ENCODE results near the gene UVRAG.
"Not testable (repeated sequence)": the region's sequence is repeated elsewhere in the genome, so short reads cannot be mapped to it uniquely, and the experiment has no call there.

Gene UVRAG

DNA sequence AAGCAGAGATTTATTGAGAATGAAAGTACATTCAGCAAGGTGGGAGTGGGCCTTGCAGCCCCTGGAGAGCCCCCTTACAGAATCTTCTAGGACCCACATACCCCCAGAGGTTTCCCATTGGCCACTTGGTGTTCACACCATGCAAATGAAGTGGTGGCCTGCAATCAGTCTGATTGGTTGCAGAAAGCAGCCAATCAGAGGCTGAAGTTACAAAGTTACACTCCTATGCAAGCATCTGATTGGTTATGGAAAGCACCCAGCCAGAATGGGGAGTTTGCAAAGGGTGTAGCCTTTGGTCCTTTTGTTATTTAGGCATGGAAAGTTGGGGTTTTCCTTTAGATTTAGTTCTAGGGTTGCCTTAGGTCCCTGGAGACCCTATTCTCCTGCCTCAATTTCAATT is 34.9 kb downstream of the UVRAG start:
- DNase-seq, result no peak

DNA sequence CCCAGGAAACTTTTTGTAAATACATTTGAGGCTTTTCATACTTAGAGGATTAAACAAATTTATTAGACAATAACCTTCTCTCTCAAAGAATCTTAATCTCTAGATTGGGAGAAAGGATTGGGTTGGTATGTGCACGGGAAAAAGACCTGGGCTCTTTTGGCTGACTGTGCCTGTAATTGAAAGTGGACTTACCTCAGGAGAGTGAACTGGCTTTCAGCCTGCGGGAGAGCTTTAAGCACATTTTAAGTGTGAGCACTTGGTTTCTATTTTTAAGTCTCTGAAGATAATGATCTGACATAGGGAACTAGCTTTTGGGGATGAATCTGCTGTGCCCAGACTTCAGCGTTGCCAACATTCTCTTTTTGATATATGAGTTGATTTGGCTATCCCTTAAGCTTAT is 35.8 kb downstream of the UVRAG start:
- DNase-seq, result no peak

DNA sequence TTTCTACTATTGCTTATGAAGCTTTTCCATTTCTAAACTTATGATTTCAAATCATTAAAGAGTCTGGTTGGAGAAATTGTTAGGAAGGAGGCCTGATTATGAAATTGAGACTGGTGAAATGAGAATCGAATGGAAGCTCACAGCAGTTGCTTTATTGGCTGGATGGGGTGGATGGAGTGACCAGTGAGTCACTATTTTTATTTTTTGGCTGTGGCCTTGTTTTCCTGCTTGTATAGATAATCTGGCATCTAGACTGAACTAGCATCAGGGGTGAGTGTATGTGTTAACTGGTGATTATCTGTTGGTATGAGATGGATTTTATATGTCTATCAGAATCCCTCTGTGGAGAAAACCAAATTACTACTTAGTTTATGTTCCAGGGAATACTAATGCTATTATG is 36.2 kb downstream of the UVRAG start:
- DNase-seq, result no peak

DNA sequence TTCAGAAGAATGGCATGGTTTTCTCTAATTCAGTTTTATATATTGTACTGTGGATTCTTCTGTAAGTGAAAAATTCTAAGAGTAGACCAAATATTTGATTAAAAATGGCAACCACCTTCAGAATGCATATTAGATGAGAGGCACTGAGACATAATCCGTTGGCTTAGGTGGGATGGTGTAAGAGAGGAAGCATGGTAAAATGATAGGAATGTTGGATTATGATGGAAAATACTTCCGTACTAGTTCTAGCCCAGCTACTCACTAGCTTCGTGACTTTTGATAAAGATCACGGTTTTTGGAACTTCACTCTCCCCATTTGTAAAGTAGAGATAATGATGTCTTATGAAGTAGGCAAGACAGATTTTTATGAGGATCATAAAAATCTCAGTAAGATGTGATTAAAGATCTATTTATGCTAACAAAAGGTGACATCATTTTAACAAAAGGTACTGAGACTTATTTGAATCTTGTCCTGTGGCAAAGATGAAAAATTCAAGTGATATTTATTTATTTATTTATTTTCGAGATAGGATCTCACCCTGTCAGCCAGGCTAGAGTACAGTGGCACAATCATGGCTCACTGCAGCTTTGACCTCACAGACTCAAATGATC is 37.5 kb downstream of the UVRAG start:
- DNase-seq, result no peak

DNA sequence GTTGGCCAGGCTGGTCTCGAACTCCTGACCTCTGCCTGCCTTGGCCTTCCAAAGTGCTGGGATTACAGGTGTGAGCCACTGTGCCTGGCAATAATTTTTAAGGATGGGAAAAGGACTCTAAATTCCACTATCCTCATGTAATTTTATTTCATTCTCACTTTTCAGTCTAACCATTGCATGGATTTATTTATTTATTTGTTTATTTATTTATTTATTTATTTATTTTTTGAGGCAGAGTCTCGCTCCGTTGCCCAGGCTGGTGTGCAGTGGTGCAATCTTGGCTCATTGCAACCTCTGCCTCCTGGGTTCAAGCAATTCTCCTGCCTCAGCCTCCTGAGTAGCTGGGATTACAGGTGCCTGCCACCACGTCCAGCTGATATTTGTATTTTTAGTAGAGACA is 38.6 kb downstream of the UVRAG start:
- not testable (repeated sequence) for DNase-seq

DNA sequence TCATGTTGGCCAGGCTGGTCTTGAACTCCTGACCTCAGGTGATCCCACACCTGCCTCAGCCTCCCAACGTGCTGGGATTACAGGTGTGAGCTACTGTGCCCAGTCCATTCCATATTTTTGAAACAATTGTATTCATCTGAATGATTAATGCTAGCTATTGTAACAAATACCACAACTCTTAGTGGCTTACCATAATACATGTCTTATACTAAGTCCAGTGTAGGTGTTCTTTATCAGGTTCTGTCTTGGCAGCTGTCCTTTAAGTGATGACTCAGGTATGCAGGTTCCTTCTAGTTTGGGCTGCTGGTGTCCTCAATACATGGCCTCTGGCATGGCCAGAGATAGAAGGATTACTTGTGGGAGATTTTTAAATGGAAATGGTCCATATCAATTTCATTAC is 39.0 kb downstream of the UVRAG start:
- no peak for DNase-seq

DNA sequence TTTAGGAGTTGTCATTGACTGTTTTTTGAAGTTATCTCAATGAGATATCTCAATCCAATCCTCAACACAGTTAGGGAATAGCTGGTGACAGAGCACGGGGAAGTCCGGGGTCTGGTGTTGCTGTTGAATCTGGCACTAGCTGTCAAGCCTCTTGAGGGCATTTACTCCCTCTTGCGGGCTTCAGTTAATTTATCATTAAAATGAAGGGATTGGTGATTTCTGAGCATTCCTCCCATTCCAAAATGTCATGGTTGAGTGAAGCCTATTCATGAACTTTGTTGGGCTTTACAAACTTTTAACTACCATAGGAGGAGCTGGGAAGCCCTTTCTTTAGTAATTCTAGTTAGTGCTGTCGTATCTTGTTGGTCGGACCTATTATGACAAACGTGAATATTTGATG is 40.2 kb downstream of the UVRAG start:
- no peak for DNase-seq

DNA sequence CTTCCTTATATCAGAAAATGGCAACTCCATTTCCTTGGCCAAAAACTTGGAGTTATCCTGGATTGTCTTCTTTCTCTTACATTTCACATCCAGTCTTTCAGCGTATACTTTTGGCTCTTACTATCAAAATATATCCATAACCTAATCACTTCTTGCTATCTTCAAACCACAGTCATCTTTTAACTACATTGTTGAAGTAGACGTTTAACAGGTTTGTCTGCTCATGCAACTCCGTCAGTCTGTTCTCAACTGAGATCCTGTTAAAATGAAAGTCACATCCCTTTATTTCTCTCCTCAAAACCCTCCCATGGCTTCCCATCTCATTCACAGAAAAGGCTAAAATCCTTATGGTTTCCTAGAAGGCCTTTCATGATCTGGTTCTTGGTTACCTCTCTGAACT is 41.9 kb downstream of the UVRAG start:
- DNase-seq, result no peak

DNA sequence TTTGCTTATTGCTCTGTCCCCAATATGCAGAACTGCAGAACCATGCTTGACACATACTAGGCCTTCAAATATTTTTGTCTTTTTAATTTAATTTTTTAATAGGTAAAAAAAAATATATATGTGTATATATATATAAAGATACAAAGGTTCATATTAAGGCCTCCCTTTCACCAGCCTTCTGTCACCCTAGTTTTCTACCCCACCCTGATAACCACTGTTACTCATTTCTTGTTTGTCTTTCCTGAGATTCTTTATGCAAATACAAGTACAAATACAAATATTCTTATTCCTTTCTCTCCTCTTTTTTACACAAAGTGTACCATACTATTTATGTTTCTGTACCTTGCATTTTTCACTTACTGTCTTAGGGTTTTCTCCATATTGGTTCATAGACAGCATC is 43.0 kb downstream of the UVRAG start:
- no peak for DNase-seq

DNA sequence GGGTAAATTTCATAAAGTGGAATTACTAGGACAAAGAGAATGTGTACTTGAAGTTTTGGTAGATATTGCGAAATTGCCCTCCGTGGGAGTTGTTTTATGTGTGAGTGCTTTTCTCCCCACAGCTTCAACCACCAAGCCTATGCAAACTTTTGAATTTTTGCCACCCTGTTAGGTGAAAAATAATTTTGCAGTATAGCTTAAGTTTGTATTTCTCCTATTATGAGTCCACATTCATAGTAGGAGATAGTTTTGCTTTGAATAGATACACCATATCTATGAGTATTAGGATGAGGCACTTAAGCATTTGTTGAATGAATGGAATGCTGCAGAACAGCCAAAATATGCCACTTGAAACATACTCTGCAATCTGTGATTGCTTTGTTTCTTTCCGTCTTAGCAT is 43.6 kb downstream of the UVRAG start:
- no peak for DNase-seq

DNA sequence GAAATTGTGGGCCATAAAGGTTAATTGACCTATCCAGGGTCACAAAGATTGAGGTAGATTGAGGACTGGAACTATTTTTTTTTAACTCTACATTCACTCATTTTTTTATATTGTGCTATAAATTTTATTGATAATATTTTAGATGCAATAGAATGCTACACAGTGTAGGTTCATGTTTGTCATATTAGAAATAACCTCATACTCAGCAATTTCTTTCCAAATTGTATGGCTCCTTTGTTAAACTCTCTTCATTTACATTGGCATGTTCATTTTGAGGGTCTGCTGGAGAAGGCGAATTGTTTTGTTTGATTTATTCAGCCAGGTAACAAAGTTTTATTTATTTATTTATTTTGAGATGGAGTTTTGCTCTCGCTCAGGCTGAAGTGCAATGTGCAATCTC is 44.6 kb downstream of the UVRAG start:
- no peak for DNase-seq

DNA sequence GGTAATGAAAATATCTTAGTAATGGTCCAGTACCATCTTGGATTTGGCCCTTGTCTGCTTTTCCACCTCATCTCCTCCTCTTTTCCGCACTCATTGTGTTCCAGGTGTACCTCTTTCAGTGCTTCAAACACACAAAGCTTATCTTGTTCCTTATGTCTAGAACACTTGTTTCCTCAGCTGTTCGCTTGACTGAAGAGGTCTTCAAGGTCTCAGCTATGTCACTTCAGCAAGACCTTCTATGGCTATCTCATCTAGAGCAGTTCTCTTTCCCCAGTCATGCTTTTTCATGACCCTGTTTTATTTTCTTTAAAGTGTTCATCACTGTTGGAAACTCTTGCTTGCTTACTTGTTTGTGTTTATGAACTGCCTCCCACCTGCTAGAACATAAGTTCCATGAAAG is 47.4 kb downstream of the UVRAG start:
- no peak for DNase-seq

DNA sequence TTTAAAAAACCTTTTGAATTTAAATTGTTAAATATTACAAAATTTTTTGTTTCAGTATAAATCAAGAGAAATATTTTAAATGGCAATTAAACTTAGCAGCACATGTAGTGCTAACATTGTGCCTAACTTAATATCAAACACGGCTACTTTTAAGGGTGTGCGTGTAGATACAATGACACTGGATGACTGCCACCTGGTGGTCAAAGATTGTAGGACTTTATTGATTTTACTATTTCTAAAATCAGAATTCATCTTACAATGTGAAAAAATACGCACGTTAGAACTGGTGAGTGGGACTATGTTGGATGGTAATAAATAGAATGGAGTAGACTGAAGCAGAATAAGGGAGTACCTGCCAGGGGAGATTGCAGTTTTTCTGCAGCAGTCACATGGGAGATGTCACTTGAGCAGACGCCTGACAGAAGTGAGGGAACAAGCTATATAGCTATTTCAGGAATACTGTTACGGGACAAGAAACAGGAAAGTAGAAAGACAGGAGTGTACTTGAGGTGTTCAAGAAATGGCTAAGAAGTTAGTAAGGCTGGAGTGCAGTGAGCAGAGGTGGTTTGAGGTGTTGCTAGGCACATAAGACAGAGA is 52.9 kb downstream of the UVRAG start:
- no peak for DNase-seq

DNA sequence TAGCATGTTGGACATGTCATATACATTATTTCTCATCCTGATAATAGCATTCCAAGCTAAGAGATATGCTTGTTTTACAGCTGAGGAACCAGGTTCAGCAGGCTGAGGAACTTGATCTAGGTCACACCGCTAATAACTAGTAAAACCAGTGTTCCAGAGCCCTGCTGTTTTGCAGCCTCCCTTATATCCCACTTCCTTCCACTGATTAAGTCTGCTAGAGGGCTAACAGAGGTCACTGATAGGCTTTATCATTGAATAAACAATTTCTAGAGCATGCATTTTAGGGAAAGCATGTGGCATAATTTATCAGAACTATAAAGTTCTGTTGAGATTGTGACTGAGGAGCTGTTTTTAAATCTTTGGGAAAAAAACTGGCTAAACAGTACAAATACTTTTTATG is 54.0 kb downstream of the UVRAG start:
- no peak for DNase-seq

DNA sequence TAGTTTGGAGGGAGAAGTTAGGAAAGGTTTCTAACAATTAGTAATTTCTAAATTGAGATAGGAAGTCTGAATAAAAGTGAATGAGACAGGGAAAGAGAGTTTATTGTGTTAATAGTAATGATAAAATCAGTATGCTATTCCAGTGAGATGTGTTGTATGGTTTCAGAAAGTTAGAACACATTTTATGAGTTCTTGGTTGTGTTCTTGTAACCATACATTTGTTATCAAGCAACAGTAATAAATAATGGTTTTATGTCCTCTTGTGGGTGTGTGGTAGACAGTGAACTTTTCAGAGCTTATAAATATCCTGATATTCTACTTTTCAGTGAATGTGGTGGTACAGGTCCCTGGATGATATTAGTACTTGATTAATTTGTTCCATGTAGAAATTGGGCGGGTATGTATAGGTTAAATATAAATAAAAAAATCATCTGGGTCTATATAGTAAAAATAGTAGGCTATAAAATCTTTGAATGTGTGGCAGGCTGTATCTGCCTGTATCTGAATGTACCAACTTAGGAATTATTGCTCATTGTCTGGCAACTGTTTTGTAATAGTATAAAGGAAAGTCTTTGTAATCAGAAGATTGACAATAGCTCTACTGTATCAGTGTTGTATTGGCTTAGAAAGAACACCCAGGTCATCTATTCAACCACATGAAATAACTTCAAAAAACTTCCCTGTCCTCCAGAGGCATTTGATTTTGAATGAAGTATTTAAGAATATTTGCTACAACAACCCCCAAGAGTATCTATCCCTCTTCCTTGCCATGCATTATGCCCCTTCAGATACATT is 54.8 kb downstream of the UVRAG start:
- no peak for DNase-seq

DNA sequence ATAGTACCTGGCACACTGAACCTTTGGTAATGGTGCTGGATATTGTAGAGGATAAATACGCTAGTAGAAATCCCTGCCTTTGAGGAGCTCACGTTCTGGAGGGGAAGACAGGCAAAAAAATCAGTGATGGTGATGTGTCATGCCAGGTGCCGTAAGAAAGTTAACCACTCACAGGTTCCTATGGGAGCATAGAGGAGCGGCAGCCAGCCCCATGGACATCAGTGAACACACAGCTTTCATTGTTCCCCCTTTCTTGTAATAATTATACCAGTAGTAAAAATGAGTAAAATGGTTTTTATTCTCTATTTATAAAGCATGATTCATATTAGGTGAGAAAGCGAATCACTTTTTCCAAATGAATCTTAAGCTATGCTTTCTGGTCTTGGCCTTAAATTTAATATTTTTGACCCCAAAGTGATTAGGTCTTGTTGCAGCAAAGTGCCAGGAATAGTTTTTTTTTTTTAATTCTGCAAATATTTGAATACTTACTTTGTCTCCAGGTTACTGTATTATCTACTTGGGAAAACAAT is 57.9 kb downstream of the UVRAG start:
- DNase-seq, result no peak

DNA sequence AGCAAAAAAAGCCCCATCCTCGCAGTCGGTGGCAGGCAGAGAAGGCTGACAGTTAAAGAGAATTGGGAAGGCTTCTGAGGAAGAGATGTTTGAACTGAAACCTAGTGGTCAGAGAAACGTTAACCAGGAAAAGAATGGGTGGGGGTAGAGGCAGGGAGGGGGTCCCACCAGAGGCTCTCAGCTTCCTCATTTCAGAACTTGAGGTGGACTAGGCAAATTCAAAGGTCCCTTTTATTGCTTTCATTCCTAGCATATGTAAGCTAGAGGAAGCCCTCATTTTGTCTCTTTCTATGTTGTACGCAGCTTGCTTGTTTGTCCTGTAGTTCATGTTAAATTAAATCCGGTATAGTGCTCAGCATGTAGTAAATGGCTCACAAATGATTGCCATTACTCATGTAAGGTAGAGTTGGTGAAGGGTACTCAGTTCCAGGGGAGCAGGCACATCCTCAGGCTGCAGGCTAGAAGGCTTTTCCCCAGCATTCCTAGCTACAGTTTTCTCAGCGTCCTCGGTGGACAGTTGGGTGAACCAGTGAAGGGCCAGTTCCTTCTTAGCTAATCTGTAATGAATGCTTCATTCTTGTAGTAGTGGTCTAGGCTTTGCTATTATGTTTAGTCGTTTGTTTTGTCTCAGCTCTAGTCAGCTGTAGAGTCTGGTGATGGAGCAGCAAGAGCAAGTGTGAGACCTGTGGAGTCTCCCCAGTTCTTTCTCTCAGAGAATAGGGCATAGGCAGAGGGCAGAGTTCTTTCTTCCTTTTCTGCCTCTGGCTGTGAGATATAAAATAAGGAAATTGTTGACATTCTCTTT is 58.6 kb downstream of the UVRAG start:
- DNase-seq, result no peak

DNA sequence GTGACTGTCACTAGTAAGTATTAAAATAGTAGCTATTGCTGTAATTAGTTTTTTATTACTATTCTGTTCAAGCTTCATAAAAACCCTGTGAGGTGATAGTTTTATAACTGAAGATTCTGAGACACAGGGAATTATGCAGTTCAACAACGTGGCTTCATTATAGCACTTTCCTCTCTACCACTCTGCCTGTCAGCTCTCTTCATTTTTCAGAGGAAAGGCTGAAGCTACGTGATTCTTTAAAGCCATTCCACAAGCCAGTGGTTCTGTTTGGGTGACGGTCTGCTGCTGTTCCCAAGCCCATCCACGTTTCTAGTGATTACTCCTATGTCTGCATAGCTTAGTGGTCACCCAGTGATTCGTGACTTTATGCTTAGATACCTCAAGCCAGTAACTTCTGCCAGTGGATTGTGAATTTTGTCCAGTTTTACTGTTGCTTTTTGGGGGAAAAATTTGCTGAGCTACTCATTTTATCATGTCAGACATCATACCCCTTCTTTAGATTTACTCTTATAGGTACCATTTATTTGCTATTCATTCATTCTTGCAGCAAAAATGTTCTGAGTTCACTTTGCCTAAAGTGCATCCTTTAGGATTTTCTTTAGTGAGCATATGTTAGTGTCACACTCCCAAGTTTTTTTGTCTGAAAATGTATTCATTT is 59.8 kb downstream of the UVRAG start:
- DNase-seq, result no peak

DNA sequence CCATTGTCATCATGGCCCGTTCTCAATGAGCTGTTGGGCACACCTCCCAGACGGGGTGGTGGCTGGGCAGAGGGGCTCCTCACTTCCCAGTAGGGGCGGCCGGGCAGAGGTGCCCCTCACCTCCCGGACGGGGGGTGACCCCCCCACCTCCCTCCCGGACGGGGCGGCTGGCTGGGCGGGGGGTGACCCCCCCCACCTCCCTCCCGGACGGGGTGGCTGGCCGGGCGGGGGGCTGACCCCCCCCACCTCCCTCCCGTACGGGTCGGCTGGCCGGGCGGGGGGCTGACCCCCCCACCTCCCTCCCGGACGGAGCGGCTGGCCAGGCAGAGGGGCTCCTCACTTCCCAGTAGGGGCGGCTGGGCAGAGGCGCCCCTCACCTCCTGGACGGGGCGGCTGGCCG is 62.3 kb downstream of the UVRAG start:
- DNase-seq, result not testable (repeated sequence)

DNA sequence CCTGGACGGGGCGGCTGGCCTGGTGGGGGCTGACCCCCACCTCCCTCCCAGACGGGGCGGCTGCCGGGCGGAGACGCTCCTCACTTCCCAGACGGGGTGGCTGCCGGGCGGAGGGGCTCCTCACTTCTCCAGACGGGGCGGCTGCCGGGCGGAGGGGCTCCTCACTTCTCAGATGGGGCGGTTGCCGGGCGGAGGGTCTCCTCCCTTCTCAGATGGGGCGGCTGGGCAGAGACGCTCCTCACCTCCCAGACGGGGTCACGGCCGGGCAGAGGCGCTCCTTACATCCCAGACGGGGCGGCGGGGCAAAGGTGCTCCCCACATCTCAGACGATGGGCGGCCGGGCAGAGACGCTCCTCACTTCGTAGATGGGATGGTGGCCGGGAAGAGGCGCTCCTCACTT is 62.9 kb downstream of the UVRAG start:
- DNase-seq, result not testable (repeated sequence)

DNA sequence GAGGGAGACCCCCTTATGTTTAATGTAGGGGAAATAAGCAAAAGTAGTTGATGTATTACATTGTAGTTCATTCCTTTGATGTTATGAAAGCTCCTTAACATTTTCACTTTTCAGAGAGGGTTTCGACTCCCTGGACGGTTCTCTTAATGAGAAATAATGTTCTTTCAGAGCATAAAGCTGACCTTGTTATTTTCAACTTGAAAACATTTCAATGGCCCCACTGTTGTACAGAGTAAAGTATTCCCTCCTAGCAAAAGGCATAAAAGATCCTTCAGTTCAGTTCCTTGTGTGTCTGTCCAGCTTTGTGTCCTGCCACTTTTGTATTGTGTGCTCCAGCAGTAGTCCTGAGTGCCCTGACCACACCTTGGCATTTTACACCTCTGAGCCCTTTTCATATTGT is 63.9 kb downstream of the UVRAG start:
- no peak for DNase-seq

DNA sequence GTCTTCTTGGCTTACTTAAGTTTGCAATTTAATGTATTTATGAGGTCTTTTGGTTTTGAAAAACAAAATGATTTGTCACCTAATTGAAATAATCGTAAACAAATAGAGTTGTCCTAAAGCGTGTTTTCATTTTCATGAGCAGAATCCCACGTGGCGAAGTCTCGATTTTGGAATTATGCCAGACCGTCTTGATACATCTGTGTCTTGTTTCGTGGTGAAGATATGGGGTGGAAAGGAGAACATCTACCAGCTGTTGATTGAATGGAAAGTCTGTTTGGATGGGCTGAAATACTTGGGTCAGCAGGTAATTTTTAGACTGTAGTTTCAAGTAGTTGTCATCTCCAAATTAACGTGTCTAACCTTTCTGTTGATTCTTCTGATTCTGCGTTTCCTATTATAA is 64.7 kb downstream of the UVRAG start:
- DNase-seq, result no peak

DNA sequence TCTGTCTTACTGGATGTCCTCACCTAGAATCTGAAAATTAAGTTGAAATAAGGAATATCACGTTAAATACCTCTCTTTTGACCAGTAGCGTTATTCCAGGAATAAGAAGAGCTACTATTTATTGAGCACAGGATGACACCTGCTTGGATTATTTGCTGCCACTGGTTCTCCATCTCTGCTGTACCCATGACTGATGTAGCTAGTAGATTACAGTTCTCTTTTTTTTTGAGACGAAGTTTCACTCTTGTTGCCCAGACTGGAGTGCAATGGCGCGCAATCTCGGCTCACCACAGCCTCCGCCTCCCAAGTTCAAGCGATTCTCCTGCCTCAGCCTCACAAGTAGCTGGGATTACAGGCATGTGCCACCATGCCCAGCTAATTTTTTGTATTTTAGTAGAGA is 65.3 kb downstream of the UVRAG start:
- not testable (repeated sequence) for DNase-seq
